CD8-positive, alpha-beta memory T cell (primary cell): ENCODE results near the gene LTBP1. TPM values are rescaled to one million over a fixed set of nuclear protein-coding genes. Genes with fewer than 3 reads are reported as not detected.

Experiments used
- CTCF ChIA-PET: fragments of 350-600 bp; sonication (Branson Sonifier 250); formaldehyde crosslinking; loops from one replicate; lab custom pipeline; 2021; ENCODE audit warnings: antibody characterized with exemption; lab: Charles Lee
- POLR2A ChIA-PET: fragments of 350-600 bp; sonication (Branson Sonifier 250); formaldehyde crosslinking; loops from one replicate; lab custom pipeline; 2021; ENCODE audit warnings: antibody characterized with exemption; lab: Charles Lee
- DNase-seq, 5 donors: peaks; one replicate each; pipeline versions ENCODE4 v3.0.0 to v3.0.0-alpha.2; 2020 to 2022; ENCODE audit warnings: mixed read lengths in 1 of 5
- H3K27ac ChIP-seq: one replicate; pipeline ENCODE4 v1.7.0; 2013; ENCODE audit warnings: low read depth, mild to moderate bottlenecking, low read length, moderate library complexity
- H3K27me3 ChIP-seq: 2 replicates; pipeline ENCODE4 v1.7.0; 2013; ENCODE audit warnings: low read length, mild to moderate bottlenecking; ENCODE audit not compliant: insufficient read depth, poor library complexity, severe bottlenecking
- H3K36me3 ChIP-seq: 2 replicates; pipeline ENCODE4 v1.7.0; 2013; ENCODE audit warnings: mild to moderate bottlenecking, low read length, moderate library complexity; ENCODE audit not compliant: insufficient read depth
- H3K4me1 ChIP-seq: 2 replicates; pipeline ENCODE4 v1.7.0; 2013; ENCODE audit warnings: mild to moderate bottlenecking, low read length, moderate library complexity; ENCODE audit not compliant: insufficient read depth
- H3K4me3 ChIP-seq: 2 replicates; pipeline ENCODE4 v1.7.0; 2013; ENCODE audit warnings: mild to moderate bottlenecking, low read length
- H3K9me3 ChIP-seq: 2 replicates; pipeline ENCODE4 v1.7.0; 2013; ENCODE audit warnings: mild to moderate bottlenecking, low read length
- H3K27ac Mint-ChIP-seq, 8 donors: one replicate each; pipeline ENCODE4 v1.8.0; 2020 to 2021; ENCODE audit warnings: mixed read lengths in 8 of 8, mild to moderate bottlenecking in 6 of 8, inconsistent platforms in 3 of 8, moderate library complexity in 3 of 8
- H3K27me3 Mint-ChIP-seq, 2 donors: one replicate each; pipeline ENCODE4 v1.8.0; 2020 to 2021; ENCODE audit warnings: mixed read lengths in 2 of 2, mild to moderate bottlenecking in 1 of 2, moderate library complexity in 1 of 2
- H3K36me3 Mint-ChIP-seq, 3 donors: one replicate each; pipeline ENCODE4 v1.8.0; 2020 to 2021; ENCODE audit warnings: mixed read lengths in 3 of 3, inconsistent platforms in 1 of 3, mild to moderate bottlenecking in 1 of 3
- H3K4me1 Mint-ChIP-seq, 3 donors: one replicate each; pipeline ENCODE4 v1.8.0; 2020 to 2021; ENCODE audit warnings: mixed read lengths in 3 of 3, inconsistent platforms in 1 of 3, mild to moderate bottlenecking in 1 of 3
- H3K4me3 Mint-ChIP-seq, 7 donors: one replicate each; pipeline ENCODE4 v1.8.0; 2020 to 2021; ENCODE audit warnings: mixed read lengths in 7 of 7, mild to moderate bottlenecking in 6 of 7, moderate library complexity in 4 of 7, inconsistent platforms in 2 of 7
- H3K9me3 Mint-ChIP-seq, 5 donors: one replicate each; pipeline ENCODE4 v1.8.0; 2020 to 2022; ENCODE audit warnings: mixed read lengths in 5 of 5, mild to moderate bottlenecking in 3 of 5, moderate library complexity in 2 of 5, inconsistent platforms in 1 of 5
- polyA plus RNA-seq: library from polyadenylated mRNA; unstranded; fragments of 300-500 nt; fragmentation: Illumina TruSeq; gene quantifications from one replicate; pipeline ENCODE4 v1.2.3, GENCODE V29; 2021
- total RNA-seq, 2 experiments: library from RNA; stranded (reverse); gene quantifications; one replicate each; pipeline ENCODE4 v1.2.3, GENCODE V29; 2021

The LTBP1 gene
- total and polyA plus RNA-seq, 3 experiments from 2014 or later, result not detected

DNA sequence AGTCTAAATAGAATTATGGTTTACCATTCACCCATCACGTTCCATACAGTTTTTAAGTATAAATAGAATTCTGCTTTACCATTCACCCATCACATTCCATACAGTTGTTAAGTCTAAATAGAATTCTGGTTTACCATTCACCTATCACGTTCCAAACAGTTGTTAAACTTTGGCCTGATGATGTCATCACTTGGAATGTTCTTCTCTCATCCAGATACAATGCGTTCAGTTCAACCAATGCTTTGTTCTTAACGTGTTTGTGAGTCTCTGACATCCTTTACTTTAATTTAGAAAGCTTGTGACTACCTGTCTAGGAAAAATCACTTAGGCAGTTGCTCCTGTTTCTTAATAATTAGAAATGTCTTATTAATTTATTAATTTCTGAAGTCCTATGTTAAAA, 293.4 kb downstream of the LTBP1 start:
- no peak for DNase-seq
- no peak overlapping the region for H3K4me3 Mint-ChIP-seq
- Histone ChIP-seq H3K4me1 (no peaks in the 10 kb centered on the region), H3K27me3 (no peaks in the 10 kb centered on the region), H3K27ac (no peak overlapping the region), H3K4me3 (no peak overlapping the region), H3K36me3 (no peaks in the 10 kb centered on the region), H3K9me3 (no peaks in the 10 kb centered on the region)
- H3K27me3 Mint-ChIP-seq, result peaks cover 0 to 5% of the 10 kb centered on the region in 2 donors
- POLR2A ChIA-PET, result no interaction called here
- CTCF ChIA-PET, result no interaction called here
- no peaks in the 10 kb centered on the region for H3K4me1 Mint-ChIP-seq
- peaks cover 0 to 2% (median 0%) of the 10 kb centered on the region in 5 donors for H3K9me3 Mint-ChIP-seq
- no peak overlapping the region for H3K27ac Mint-ChIP-seq
- no peaks in the 10 kb centered on the region for H3K36me3 Mint-ChIP-seq

GRCh38 chr2:33241072-33241471, 294.3 kb downstream of the LTBP1 start:
- H3K27me3 ChIP-seq, result no peaks in the 10 kb centered on the region
- POLR2A ChIA-PET, result no interaction called here
- Mint-ChIP-seq H3K27me3 (peaks cover 0 to 6% of the 10 kb centered on the region in 2 donors), H3K4me1 (no peaks in the 10 kb centered on the region), H3K9me3 (no peaks in the 10 kb centered on the region), H3K36me3 (no peaks in the 10 kb centered on the region), H3K27ac (no peak overlapping the region), H3K4me3 (no peak overlapping the region)
- no peaks in the 10 kb centered on the region for H3K4me1 ChIP-seq
- H3K36me3 ChIP-seq, result no peaks in the 10 kb centered on the region
- no peak overlapping the region for H3K4me3 ChIP-seq
- CTCF ChIA-PET, result no interaction called here
- H3K27ac ChIP-seq, result no peak overlapping the region
- H3K9me3 ChIP-seq, result no peaks in the 10 kb centered on the region
- DNase-seq, result no peak

- no peaks in the 10 kb centered on the region for H3K36me3 Mint-ChIP-seq
- no peak for DNase-seq
- Histone ChIP-seq H3K4me1 (no peaks in the 10 kb centered on the region), H3K27me3 (no peaks in the 10 kb centered on the region), H3K4me3 (no peak overlapping the region), H3K36me3 (no peaks in the 10 kb centered on the region), H3K9me3 (no peaks in the 10 kb centered on the region), H3K27ac (no peak overlapping the region)
- ChIA-PET POLR2A (no interaction called here), CTCF (no interaction called here)
- no peaks in the 10 kb centered on the region for H3K9me3 Mint-ChIP-seq
- peaks cover 0 to 8% of the 10 kb centered on the region in 2 donors for H3K27me3 Mint-ChIP-seq
- no peak overlapping the region for H3K4me3 Mint-ChIP-seq
- H3K4me1 Mint-ChIP-seq, result no peaks in the 10 kb centered on the region
- no peak overlapping the region for H3K27ac Mint-ChIP-seq
Measured at GRCh38 chr2:33241581-33241980, 294.8 kb downstream of the LTBP1 start.

DNA sequence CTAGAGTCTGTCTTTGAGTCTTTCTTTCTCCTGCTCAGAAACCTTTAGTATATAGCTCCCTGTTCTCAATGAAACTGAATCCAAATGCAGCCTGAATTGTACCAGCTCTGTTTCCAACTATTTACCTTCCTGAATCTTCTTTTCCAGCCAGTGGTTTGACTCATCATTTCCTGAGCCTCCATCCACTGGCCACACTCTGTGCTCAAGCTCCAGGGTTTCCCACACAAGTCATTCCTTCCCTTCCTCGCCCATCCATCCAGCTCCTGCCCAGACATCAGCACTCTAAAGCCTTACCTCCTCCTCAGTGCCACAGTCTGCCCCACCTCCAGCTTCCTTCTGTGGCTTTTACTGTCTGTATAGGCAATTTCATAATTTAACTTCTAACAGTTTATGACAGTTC, 296.1 kb downstream of the LTBP1 start:
- Histone ChIP-seq H3K4me3 (no peak overlapping the region), H3K36me3 (no peaks in the 10 kb centered on the region), H3K27me3 (no peaks in the 10 kb centered on the region), H3K9me3 (no peaks in the 10 kb centered on the region), H3K4me1 (no peaks in the 10 kb centered on the region), H3K27ac (no peak overlapping the region)
- H3K4me3 Mint-ChIP-seq, result no peak overlapping the region
- DNase-seq, result no peak
- POLR2A ChIA-PET, result no interaction called here
- no peak overlapping the region for H3K27ac Mint-ChIP-seq
- H3K27me3 Mint-ChIP-seq, result peaks cover 0 to 8% of the 10 kb centered on the region in 2 donors
- no peaks in the 10 kb centered on the region for H3K4me1 Mint-ChIP-seq
- no peaks in the 10 kb centered on the region for H3K9me3 Mint-ChIP-seq
- CTCF ChIA-PET, result interaction anchor here (0.7 kb wide), 1 partner anchor 109 kb away, joined by 4 read pairs; no protein-coding TSS in a partner anchor
- H3K36me3 Mint-ChIP-seq, result no peaks in the 10 kb centered on the region

GRCh38 chr2:33246432-33246831, 299.7 kb downstream of the LTBP1 start:
- no peaks in the 10 kb centered on the region for H3K4me1 ChIP-seq
- no peaks in the 10 kb centered on the region for H3K36me3 ChIP-seq
- no peak overlapping the region for H3K27ac ChIP-seq
- ChIA-PET CTCF (no interaction called here), POLR2A (no interaction called here)
- H3K4me1 Mint-ChIP-seq, result no peaks in the 10 kb centered on the region
- no peaks in the 10 kb centered on the region for H3K9me3 ChIP-seq
- no peaks in the 10 kb centered on the region for H3K36me3 Mint-ChIP-seq
- DNase-seq, result no peak
- no peak overlapping the region for H3K27ac Mint-ChIP-seq
- no peak overlapping the region for H3K4me3 ChIP-seq
- H3K9me3 Mint-ChIP-seq, result no peaks in the 10 kb centered on the region
- no peaks in the 10 kb centered on the region for H3K27me3 ChIP-seq
- peaks cover 0 to 11% of the 10 kb centered on the region in 2 donors for H3K27me3 Mint-ChIP-seq
- no peak overlapping the region for H3K4me3 Mint-ChIP-seq

DNA sequence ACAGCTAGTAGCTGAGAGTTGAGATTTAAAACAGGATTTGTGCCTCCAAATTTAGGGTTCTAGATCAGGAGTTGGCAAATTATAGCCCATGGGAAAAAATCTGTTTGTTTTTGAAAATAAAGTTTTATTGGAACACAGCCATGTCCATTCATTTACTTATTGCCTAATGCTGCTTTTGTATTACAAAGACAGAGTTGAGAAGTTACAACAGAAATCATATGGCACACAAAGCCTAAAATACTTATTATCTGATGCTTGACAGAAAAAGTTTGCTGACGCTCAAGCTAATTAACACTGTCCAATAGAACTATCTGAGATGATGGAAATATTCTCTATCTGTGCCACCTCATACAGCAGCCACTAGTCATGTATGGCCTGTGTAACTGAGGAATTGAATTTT, 300.6 kb downstream of the LTBP1 start:
- H3K9me3 ChIP-seq, result no peaks in the 10 kb centered on the region
- peaks cover 0 to 11% of the 10 kb centered on the region in 2 donors for H3K27me3 Mint-ChIP-seq
- H3K27ac Mint-ChIP-seq, result no peak overlapping the region
- H3K36me3 Mint-ChIP-seq, result no peaks in the 10 kb centered on the region
- H3K4me3 ChIP-seq, result no peak overlapping the region
- CTCF ChIA-PET, result no interaction called here
- no peaks in the 10 kb centered on the region for H3K27me3 ChIP-seq
- no peaks in the 10 kb centered on the region for H3K36me3 ChIP-seq
- no peak for DNase-seq
- H3K27ac ChIP-seq, result no peak overlapping the region
- no peaks in the 10 kb centered on the region for H3K4me1 Mint-ChIP-seq
- no peaks in the 10 kb centered on the region for H3K4me1 ChIP-seq
- no peaks in the 10 kb centered on the region for H3K9me3 Mint-ChIP-seq
- POLR2A ChIA-PET, result no interaction called here
- no peak overlapping the region for H3K4me3 Mint-ChIP-seq

DNA sequence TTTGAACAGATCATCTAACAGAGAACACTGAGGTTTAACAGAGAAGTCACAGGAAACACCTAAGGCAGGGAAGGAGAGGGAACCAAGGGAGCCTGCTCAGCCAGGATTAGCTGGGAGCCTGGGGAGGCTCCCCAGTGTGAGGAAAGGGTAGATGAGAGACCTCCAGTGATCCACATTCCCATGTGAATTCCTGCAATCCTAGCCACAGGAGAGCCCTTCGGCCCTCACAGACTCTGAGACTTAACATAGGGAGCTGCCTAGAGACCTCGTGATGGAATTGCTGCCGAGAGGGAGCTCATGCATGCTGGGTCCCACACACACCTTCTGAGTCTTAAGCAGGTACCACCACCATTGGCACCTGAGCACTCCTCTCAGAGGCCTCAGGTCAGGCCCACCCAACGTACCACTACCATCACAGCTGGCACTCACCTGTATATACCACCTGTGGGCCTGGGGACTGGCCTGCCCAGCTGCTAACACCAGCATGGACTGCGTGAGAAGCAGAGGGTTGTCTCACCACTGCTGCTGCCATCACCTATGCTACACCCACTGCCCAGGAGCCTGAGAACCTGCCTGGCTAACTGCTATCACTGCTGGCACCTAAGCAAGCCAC, 303.8 kb downstream of the LTBP1 start:
- POLR2A ChIA-PET, result no interaction called here
- no peaks in the 10 kb centered on the region for H3K4me1 ChIP-seq
- H3K27ac ChIP-seq, result no peak overlapping the region
- H3K9me3 ChIP-seq, result no peaks in the 10 kb centered on the region
- no peaks in the 10 kb centered on the region for H3K9me3 Mint-ChIP-seq
- H3K4me3 Mint-ChIP-seq, result no peak overlapping the region
- CTCF ChIA-PET, result no interaction called here
- no peaks in the 10 kb centered on the region for H3K36me3 ChIP-seq
- no peaks in the 10 kb centered on the region for H3K27me3 ChIP-seq
- no peak overlapping the region for H3K4me3 ChIP-seq
- H3K27me3 Mint-ChIP-seq, result peaks cover 0 to 7% of the 10 kb centered on the region in 2 donors
- H3K27ac Mint-ChIP-seq, result no peak overlapping the region
- H3K4me1 Mint-ChIP-seq, result no peaks in the 10 kb centered on the region
- DNase-seq, result no peak
- H3K36me3 Mint-ChIP-seq, result no peaks in the 10 kb centered on the region

GRCh38 chr2:33256162-33256755, 309.5 kb downstream of the LTBP1 start:
- no peaks in the 10 kb centered on the region for H3K9me3 Mint-ChIP-seq
- no peak for DNase-seq
- no peaks in the 10 kb centered on the region for H3K4me1 ChIP-seq
- H3K4me1 Mint-ChIP-seq, result no peaks in the 10 kb centered on the region
- H3K4me3 Mint-ChIP-seq, result no peak overlapping the region
- H3K36me3 ChIP-seq, result no peaks in the 10 kb centered on the region
- H3K27me3 Mint-ChIP-seq, result peaks cover 4 to 14% of the 10 kb centered on the region in 2 donors
- no peaks in the 10 kb centered on the region for H3K27me3 ChIP-seq
- no peak overlapping the region for H3K4me3 ChIP-seq
- no peaks in the 10 kb centered on the region for H3K9me3 ChIP-seq
- ChIA-PET POLR2A (interaction anchor here (0.7 kb wide), 1 partner anchor 36 kb away, joined by 4 read pairs; no protein-coding TSS in a partner anchor), CTCF (no interaction called here)
- no peak overlapping the region for H3K27ac ChIP-seq
- H3K27ac Mint-ChIP-seq, result no peak overlapping the region
- H3K36me3 Mint-ChIP-seq, result no peaks in the 10 kb centered on the region
